GM12892 (cell line): ENCODE data around the gene PDGFRA.

Experiments
- POLR2A ChIP-seq: IDR thresholded peaks from 2 replicates; pipeline ENCODE4 v1.6.1; 2011; ENCODE audit warnings: low read depth, low read length, control low read depth
- TAF1 ChIP-seq: IDR thresholded peaks from 2 replicates; pipeline ENCODE4 v1.6.1; 2011; ENCODE audit warnings: low read depth, mild to moderate bottlenecking, control low read depth, low read length, borderline replicate concordance

DNA sequence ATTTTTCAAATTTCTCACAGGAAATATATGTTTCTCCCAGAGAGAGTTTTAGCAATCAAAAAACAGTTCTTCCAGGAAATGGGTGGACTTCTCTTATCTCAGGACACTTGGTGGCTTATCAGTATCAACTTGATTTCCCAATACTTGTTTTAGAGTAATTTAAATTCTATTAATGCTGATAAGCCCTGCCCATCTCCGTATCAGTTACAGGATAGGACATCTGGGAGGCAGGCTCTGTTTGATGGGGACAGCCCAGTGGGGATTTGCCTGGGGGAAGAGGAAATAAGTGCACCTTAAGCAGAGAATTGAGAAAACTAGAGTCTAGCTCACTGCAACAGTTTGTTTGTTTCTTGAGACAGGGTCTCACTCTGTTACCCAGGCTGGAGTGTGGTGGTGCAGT, 43.2 kb upstream of the PDGFRA start:
- TF ChIP-seq POLR2A (no peak), TAF1 (no peak)
